Neural cell (in vitro differentiated cells): ENCODE measurements around the gene STK24.

Experiments used
- CTCF ChIP-seq: fragments of 450-650 bp; IDR thresholded peaks from 2 replicates; pipeline ENCODE4 v1.5.1; 2014; ENCODE audit warnings: antibody characterized with exemption, mild to moderate bottlenecking, moderate library complexity; ENCODE audit not compliant: poor library complexity, severe bottlenecking
- EP300 ChIP-seq: fragments of 450-650 bp; conservative IDR thresholded peaks from 2 replicates; pipeline ENCODE4 v1.6.1; 2014; ENCODE audit warnings: antibody characterized with exemption, mild to moderate bottlenecking, moderate library complexity; ENCODE audit not compliant: poor library complexity, severe bottlenecking
- EZH2 ChIP-seq: fragments of 200-600, 300-800 bp; shearing (Covaris generic), sonication (generic); IDR thresholded peaks from 2 replicates; pipeline ENCODE4 v1.6.1; 2014; ENCODE audit warnings: antibody characterized with exemption, low read length, borderline replicate concordance, mild to moderate bottlenecking; ENCODE audit not compliant: insufficient read depth, poor library complexity, severe bottlenecking
- MXI1 ChIP-seq: fragments of 450-650 bp; conservative IDR thresholded peaks from 2 replicates; pipeline ENCODE4 v1.6.1; 2014; ENCODE audit warnings: antibody characterized with exemption, mild to moderate bottlenecking; ENCODE audit not compliant: poor library complexity, severe bottlenecking
- POLR2AphosphoS5 ChIP-seq: IDR thresholded peaks from 2 replicates; pipeline ENCODE4 v1.6.1; 2012
- SMC3 ChIP-seq: fragments of 450-650 bp; conservative IDR thresholded peaks from 2 replicates; pipeline ENCODE4 v1.6.1; 2014; ENCODE audit warnings: antibody characterized with exemption, mild to moderate bottlenecking, moderate library complexity; ENCODE audit not compliant: poor library complexity
- TAF1 ChIP-seq: IDR thresholded peaks from 2 replicates; pipeline ENCODE4 v1.6.1; 2012; ENCODE audit warnings: low read depth

GRCh38 chr13:98456413-98456845, 120.5 kb downstream of the STK24 start:
- no peak for TF ChIP-seq CTCF
- no peak for TF ChIP-seq EZH2
- no peak for TF ChIP-seq TAF1
- TF ChIP-seq SMC3: no peak
- TF ChIP-seq MXI1: no peak
- TF ChIP-seq EP300: no peak
- no peak for TF ChIP-seq POLR2AphosphoS5
